Upper lobe of right lung (tissue), 1 donor: ENCODE measurements around the gene YKT6. TPM values are rescaled to one million over a fixed set of nuclear protein-coding genes. Genes with fewer than 3 reads are reported as not detected.
A peak's percentile ranks its signal among the peaks of the same experiment; 100 is the strongest.

Source experiments
- ATAC-seq: fragments of 200-7000 bp; cut with Tn5 transposase; one replicate; pipeline ENCODE4 v1.9.1; 2020; ENCODE audit warnings: mild to moderate bottlenecking, moderate library complexity
- DNase-seq: peaks from one replicate; pipeline ENCODE4 v3.0.0-alpha.2; 2020
- H3K27ac ChIP-seq: fragments of 200-600 bp; one replicate; pipeline ENCODE4 v1.8.0; 2022
- H3K27me3 ChIP-seq: fragments of 200-600 bp; one replicate; pipeline ENCODE4 v1.8.0; 2022; ENCODE audit warnings: mild to moderate bottlenecking
- H3K36me3 ChIP-seq: fragments of 200-600 bp; one replicate; pipeline ENCODE4 v1.8.0; 2022
- H3K4me1 ChIP-seq: fragments of 200-600 bp; one replicate; pipeline ENCODE4 v1.8.0; 2022
- H3K4me3 ChIP-seq: fragments of 200-600 bp; one replicate; pipeline ENCODE4 v1.8.0; 2022; ENCODE audit warnings: mild to moderate bottlenecking
- H3K9me3 ChIP-seq: fragments of 200-600 bp; one replicate; pipeline ENCODE4 v1.8.0; 2022
- intact Hi-C: fragments of 100-400 bp; cut with DNase I; formaldehyde crosslinking; loops from one replicate; pipeline ENCODE4 v1.11.0; 2022
- long read RNA-seq: library from polyadenylated mRNA; unstranded; transcript quantifications from one replicate; pipeline ENCODE4 v2.0.0, GENCODE V29; 2021
- total RNA-seq: library from RNA; stranded (reverse); fragmentation: NEBNext Ultra II Directional; extraction: Animal tissue kit (Norgen Biotek cat#: 25700); gene quantifications from one replicate; pipeline ENCODE4 v1.2.1, GENCODE V29; 2021
- TF ChIP-seq, protein P1 (sequence below): fragments of 200-600 bp; IDR thresholded peaks from one replicate; pipeline ENCODE4 v1.8.0; 2022; ENCODE audit warnings: antibody characterized with exemption
- donor health status: DM: no; HTN: yes; CAD: no; lungs with severe emphysema.

YKT6 gene
- 54.7 TPM for total RNA-seq
- long read RNA-seq, transcript YKT6-201 (7 exons, 2,696 nt) = major isoform, 32 of 49 reads
- long read RNA-seq, partial matches to known transcripts = 1 of 49 reads
- long read RNA-seq, other reads (novel, unspliced or antisense) = 14 of 49 reads

DNA sequence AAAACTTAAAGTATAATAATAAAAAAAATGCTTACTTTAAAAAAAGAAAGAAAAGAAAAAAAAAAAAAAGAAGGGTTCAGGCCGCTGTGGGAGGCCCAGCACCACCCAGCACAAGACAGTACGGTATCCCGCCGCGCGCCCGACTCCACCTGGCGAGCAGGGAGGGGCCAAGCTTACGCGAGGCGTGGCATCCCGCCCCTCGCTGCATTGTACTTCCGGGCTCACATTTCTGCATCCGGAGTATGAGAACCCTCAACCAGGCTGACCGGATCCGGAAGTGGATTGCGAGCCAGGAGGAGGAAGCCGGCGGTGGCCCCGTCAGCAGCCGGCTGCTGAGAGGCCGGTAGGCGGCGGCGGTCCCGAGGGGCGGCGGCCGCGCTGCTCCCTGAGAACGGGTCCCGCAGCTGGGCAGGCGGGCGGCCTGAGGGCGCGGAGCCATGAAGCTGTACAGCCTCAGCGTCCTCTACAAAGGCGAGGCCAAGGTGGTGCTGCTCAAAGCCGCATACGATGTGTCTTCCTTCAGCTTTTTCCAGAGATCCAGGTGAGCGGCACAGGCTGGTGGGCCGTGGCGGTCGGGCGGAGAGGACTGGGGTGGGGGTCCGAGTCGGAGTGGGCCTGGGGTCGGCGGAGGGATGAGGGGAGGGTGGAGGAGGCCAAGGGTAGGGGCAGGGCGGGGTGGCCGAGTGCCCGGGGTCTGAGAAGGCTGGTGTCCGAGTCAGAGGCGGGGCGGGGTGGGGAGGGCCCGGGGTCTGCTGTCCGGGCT, at the start of gene YKT6:
TSS of gene YKT6 (plus strand) at position 280 of the 763 bp plus-strand sequence. CDS start at position 438, 158 bp downstream.
- Histone ChIP-seq H3K36me3 (peaks cover 18% of the 10 kb centered on the region), H3K4me3 (peak within 1 kb of the TSS; percentile 83), H3K27ac (peak within 1 kb of the TSS; percentile 83), H3K4me1 (peaks cover 14% of the 10 kb centered on the region), H3K27me3 (no peaks in the 10 kb centered on the region), H3K9me3 (no peaks in the 10 kb centered on the region)
- ATAC-seq = peak; percentile 100
- peak; percentile 96 for DNase-seq
- intact Hi-C loops = no loop called here
- TF ChIP-seq, protein P1, sequence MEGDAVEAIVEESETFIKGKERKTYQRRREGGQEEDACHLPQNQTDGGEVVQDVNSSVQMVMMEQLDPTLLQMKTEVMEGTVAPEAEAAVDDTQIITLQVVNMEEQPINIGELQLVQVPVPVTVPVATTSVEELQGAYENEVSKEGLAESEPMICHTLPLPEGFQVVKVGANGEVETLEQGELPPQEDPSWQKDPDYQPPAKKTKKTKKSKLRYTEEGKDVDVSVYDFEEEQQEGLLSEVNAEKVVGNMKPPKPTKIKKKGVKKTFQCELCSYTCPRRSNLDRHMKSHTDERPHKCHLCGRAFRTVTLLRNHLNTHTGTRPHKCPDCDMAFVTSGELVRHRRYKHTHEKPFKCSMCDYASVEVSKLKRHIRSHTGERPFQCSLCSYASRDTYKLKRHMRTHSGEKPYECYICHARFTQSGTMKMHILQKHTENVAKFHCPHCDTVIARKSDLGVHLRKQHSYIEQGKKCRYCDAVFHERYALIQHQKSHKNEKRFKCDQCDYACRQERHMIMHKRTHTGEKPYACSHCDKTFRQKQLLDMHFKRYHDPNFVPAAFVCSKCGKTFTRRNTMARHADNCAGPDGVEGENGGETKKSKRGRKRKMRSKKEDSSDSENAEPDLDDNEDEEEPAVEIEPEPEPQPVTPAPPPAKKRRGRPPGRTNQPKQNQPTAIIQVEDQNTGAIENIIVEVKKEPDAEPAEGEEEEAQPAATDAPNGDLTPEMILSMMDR = peak; percentile 50

DNA sequence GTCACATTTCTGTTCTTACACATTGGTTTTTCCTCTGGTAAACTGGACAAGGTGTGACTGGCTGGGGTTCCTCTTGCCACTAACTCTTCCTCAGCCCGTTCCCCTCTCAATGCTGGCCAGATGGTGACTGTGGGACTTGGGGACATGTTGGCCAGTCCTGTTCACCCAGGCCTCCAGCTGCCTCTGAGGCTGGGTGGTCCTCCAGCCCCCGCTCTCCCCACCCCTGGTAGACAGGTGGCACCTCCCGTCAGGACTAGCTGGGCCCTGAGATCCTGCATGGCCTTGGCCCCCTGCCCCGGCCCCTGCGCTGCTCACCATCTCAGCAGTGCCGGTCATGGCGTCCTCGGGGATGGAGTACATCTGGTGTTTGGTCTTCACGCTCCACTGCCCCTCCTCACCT, 48.8 kb upstream of the YKT6 start:
- TF ChIP-seq, protein P1 = no peak
- H3K36me3 ChIP-seq = no peaks in the 10 kb centered on the region
- H3K9me3 ChIP-seq = no peaks in the 10 kb centered on the region
- no peak for DNase-seq
- no peaks in the 10 kb centered on the region for H3K27me3 ChIP-seq
- no peak overlapping the region for H3K4me3 ChIP-seq
- intact Hi-C loops = no loop called here
- H3K4me1 ChIP-seq = no peaks in the 10 kb centered on the region
- H3K27ac ChIP-seq = no peak overlapping the region
- no peak for ATAC-seq

DNA sequence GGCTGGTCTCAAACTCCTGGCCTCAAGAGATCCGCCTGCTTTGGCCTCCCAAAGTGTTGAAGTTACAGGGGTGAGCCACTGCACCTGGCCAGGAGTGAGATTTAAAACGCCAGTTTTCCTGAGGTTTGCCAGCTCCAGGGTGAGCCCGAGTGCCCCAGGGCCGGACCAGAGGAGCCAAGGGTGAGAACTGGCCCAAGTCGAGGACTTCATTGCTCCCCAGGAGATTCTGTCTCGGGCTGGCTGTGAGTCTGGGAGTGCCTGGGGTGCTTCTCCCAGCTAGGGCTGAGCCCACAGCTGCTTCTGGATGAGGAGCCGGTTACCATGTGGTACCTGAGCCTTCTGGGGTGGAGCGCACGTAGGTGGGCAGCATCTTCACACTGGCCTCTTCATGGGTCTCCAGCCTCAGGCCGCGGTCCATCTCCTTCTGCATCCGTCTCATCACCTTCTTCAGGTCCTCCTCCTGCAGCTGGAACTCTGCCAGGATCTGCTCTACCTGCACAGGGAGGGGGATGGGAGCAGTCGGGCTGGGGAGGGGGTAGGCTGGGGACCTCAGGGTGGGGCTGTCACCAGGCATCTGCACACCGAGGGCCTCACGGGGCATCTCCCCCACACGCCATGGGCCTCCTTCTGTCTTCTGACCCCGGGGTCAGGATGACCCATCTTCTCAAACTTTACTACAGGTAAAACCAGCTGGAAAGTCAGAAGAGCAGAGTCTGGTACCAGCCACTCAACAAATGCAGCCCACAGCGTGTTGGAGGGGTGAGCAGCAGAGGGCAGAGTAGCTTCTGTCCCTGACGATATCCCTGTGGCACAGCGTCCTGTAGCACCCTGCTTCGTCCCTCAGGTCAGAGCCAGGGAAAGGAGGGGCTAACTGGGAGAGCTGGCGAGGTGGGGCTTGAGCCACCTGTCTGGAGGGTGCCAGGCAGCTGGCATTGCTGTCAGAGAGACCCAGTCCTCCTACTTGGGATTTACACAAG, 47.5 kb upstream of the YKT6 start:
- no peak overlapping the region for H3K27ac ChIP-seq
- no peaks in the 10 kb centered on the region for H3K36me3 ChIP-seq
- no peak overlapping the region for H3K4me3 ChIP-seq
- intact Hi-C loops = no loop called here
- TF ChIP-seq, protein P1 = no peak
- H3K9me3 ChIP-seq = no peaks in the 10 kb centered on the region
- DNase-seq (no peak), ATAC-seq (no peak)
- H3K4me1 ChIP-seq = no peaks in the 10 kb centered on the region
- no peaks in the 10 kb centered on the region for H3K27me3 ChIP-seq

DNA sequence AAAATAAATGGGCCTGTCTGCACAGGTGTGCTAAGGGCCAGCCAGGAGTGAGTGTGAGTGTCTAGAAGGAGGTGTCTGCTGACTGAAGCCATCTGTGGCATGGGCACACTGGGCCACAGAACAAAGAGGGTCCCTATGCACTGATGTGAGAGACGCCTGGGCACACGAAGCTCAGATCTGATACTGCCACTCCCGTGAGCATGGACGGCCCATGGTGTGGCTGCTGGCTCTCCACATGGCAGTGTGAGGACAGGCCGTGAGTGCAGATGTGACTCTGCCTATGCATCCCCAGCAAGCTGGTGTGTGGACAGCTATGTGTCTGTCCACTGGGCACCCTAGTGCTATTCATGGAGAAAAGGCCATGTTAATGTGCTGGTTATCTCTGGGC, 46.8 kb upstream of the YKT6 start:
- Histone ChIP-seq H3K4me1 (no peaks in the 10 kb centered on the region), H3K27ac (no peak overlapping the region), H3K36me3 (no peaks in the 10 kb centered on the region), H3K4me3 (no peak overlapping the region), H3K9me3 (no peaks in the 10 kb centered on the region), H3K27me3 (no peaks in the 10 kb centered on the region)
- intact Hi-C loops = no loop called here
- ATAC-seq (no peak), DNase-seq (no peak)
- TF ChIP-seq, protein P1 = no peak

DNA sequence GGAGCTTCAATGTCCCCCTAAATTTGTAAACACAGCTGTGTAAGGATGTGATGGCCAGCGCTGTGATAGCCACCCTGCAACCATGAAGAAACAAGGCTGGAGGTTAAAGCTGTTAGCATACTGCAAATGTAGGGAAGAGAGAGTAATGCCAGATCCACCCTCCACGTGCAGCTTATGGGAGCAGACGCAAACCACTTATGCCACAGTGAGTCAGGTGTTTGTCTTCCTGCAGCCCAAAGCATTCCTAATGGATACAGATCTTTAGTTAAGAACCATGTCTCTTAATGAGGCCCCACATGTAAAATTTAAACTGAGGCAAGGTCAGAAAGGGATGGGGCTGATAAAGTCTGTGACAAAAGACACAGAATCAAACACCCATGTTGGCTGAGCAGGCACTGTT, 46.1 kb upstream of the YKT6 start:
- H3K4me1 ChIP-seq = no peaks in the 10 kb centered on the region
- no peak for ATAC-seq
- intact Hi-C loops = no loop called here

More for the DNA sequence above, 46.1 kb upstream of the YKT6 start:
- Histone ChIP-seq H3K36me3 (no peaks in the 10 kb centered on the region), H3K4me3 (no peak overlapping the region), H3K9me3 (no peaks in the 10 kb centered on the region), H3K27ac (no peak overlapping the region), H3K27me3 (no peaks in the 10 kb centered on the region)
- TF ChIP-seq, protein P1 = no peak
- no peak for DNase-seq
